Neural crest cell (in vitro differentiated cells): ENCODE data around the gene CNOT4. TPM values are rescaled to one million over a fixed set of nuclear protein-coding genes. Genes with fewer than 3 reads are reported as not detected.

Experiments
- DNase-seq: peaks from one replicate; pipeline ENCODE4 v3.0.0; 2021; ENCODE audit warnings: low read depth, mixed read lengths, low spot score
- H3K27ac Mint-ChIP-seq: one replicate; pipeline ENCODE4 v1.8.0; 2021; ENCODE audit warnings: mild to moderate bottlenecking, mixed read lengths; ENCODE audit not compliant: unreplicated experiment
- H3K27me3 Mint-ChIP-seq: 2 replicates; pipeline ENCODE4 v1.8.0; 2021; ENCODE audit warnings: low read depth, mild to moderate bottlenecking, mixed read lengths
- H3K36me3 Mint-ChIP-seq: 2 replicates; pipeline ENCODE4 v1.8.0; 2021; ENCODE audit warnings: low read depth, mild to moderate bottlenecking, mixed read lengths
- H3K4me1 Mint-ChIP-seq: 2 replicates; pipeline ENCODE4 v1.8.0; 2021; ENCODE audit warnings: mixed read lengths
- H3K4me3 Mint-ChIP-seq: one replicate; pipeline ENCODE4 v1.8.0; 2021; ENCODE audit warnings: mild to moderate bottlenecking, mixed read lengths
- H3K9me3 Mint-ChIP-seq: 2 replicates; pipeline ENCODE4 v1.8.0; 2021; ENCODE audit warnings: mixed read lengths
- CTCF ChIP-seq: fragments of 200-600 bp; sonication (generic); conservative IDR thresholded peaks from 2 replicates; pipeline ENCODE4 v1.5.0; 2021; ENCODE audit warnings: antibody characterized with exemption, mild to moderate bottlenecking
- total RNA-seq: library from RNA; stranded (reverse); gene quantifications from 2 replicates; pipeline ENCODE4 v1.2.1, GENCODE V29; 2021

Gene CNOT4
- total RNA-seq, 1 donor from 2014 or later: 31.1 TPM

GRCh38 chr7:135370656-135371055, 139.2 kb downstream of the CNOT4 start:
- no peak overlapping the region for H3K4me3 Mint-ChIP-seq
- no peaks in the 10 kb centered on the region for H3K27me3 Mint-ChIP-seq
- no peak overlapping the region for H3K27ac Mint-ChIP-seq
- no peaks in the 10 kb centered on the region for H3K9me3 Mint-ChIP-seq
- no peaks in the 10 kb centered on the region for H3K36me3 Mint-ChIP-seq
- no peak for DNase-seq
- no peak for TF ChIP-seq CTCF
- peaks cover 7% of the 10 kb centered on the region for H3K4me1 Mint-ChIP-seq

- Mint-ChIP-seq H3K27ac (no peak overlapping the region), H3K9me3 (no peaks in the 10 kb centered on the region)
- TF ChIP-seq CTCF: no peak
Observed at GRCh38 chr7:135369405-135369804, 140.5 kb downstream of the CNOT4 start.

GRCh38 chr7:135368416-135369186, 141.3 kb downstream of the CNOT4 start:
- no peaks in the 10 kb centered on the region for H3K9me3 Mint-ChIP-seq
- no peak overlapping the region for H3K27ac Mint-ChIP-seq
- H3K27me3 Mint-ChIP-seq: no peaks in the 10 kb centered on the region
- no peak for DNase-seq
- no peak overlapping the region for H3K4me3 Mint-ChIP-seq
- TF ChIP-seq CTCF: no peak
- H3K36me3 Mint-ChIP-seq: peaks cover 2% of the 10 kb centered on the region
- H3K4me1 Mint-ChIP-seq: peaks cover 7% of the 10 kb centered on the region

More at GRCh38 chr7:135369405-135369804, 140.5 kb downstream of the CNOT4 start:
- DNase-seq: no peak
- Mint-ChIP-seq H3K4me3 (no peak overlapping the region), H3K4me1 (peaks cover 7% of the 10 kb centered on the region), H3K36me3 (no peaks in the 10 kb centered on the region), H3K27me3 (no peaks in the 10 kb centered on the region)

DNA sequence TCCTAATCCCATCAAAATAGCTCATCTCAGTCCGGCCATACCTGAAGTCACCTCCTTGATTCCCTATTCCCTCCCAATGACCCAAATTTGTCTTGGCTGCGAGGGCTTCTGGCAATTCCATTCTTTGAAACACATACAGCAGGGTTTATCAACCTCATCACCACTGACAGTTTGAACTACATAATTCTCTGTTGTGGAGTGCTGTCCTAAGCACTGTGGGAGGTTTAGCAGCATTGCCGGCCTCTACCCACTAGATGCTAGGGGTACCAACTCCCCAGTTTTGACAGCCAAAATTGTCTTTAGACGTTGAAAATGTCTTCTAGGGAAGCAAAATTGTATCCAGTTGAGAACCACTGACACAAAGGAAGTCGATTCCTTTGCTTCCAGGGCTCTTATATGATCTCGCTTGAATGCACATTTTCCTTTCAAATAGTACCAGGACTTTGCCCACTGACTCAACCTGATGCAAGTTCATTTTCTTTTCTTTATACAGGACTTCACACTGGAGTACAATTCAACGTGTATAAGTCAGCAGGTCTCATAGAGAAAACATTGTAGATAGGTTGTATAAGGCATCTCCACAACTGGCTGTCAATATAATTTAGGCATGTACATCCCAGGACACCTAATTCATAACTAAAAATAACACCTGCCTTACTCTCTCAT, 142.9 kb downstream of the CNOT4 start:
- DNase-seq: no peak
- H3K36me3 Mint-ChIP-seq: peaks cover 17% of the 10 kb centered on the region
- no peaks in the 10 kb centered on the region for H3K27me3 Mint-ChIP-seq
- H3K9me3 Mint-ChIP-seq: no peaks in the 10 kb centered on the region
- H3K4me1 Mint-ChIP-seq: peaks cover 4% of the 10 kb centered on the region
- TF ChIP-seq CTCF: no peak
- H3K27ac Mint-ChIP-seq: no peak overlapping the region
- no peak overlapping the region for H3K4me3 Mint-ChIP-seq

DNA sequence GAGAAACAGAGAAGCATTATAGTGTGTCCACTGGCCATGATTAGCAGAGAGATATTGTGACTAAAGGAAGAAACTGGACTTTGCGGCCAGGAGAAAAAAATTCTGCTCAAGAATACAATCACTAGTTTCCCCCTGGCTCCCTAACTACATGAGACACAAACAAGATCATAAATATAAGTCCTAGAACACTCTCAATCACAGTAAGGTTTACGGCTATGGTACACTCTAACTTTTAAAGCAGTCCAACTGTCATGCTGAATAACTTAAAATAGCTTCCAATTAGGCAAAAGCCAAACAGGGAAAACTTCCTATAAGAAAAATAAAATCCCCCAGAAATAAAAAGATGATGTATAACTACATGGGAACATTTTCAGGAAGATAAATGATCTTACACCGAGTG, 144.2 kb downstream of the CNOT4 start:
- no peak for DNase-seq
- peaks cover 22% of the 10 kb centered on the region for H3K36me3 Mint-ChIP-seq
- no peak for TF ChIP-seq CTCF
- no peaks in the 10 kb centered on the region for H3K27me3 Mint-ChIP-seq
- H3K4me1 Mint-ChIP-seq: no peaks in the 10 kb centered on the region
- no peak overlapping the region for H3K4me3 Mint-ChIP-seq
- H3K27ac Mint-ChIP-seq: no peak overlapping the region
- H3K9me3 Mint-ChIP-seq: no peaks in the 10 kb centered on the region
